PFSK-1 (cell line): ENCODE results near the gene EIF4EBP2.

Source experiments
- FOXP2 ChIP-seq: optimal IDR thresholded peaks from 2 replicates; pipeline ENCODE3; 2011; ENCODE audit warnings: borderline replicate concordance, control low read depth, inconsistent platforms; ENCODE audit not compliant: insufficient read depth; ENCODE audit errors: extremely low read length, extremely low read depth
- POLR2AphosphoS5 ChIP-seq: IDR thresholded peaks from 2 replicates; pipeline ENCODE4 v1.6.1; 2012; ENCODE audit warnings: low read depth, mild to moderate bottlenecking, control low read depth, low read length, moderate library complexity
- SIN3A ChIP-seq: IDR thresholded peaks from 2 replicates; pipeline ENCODE4 v1.6.1; 2012; ENCODE audit warnings: mild to moderate bottlenecking, low read length, moderate library complexity, borderline replicate concordance; ENCODE audit not compliant: insufficient read depth
- TAF1 ChIP-seq: IDR thresholded peaks from 2 replicates; pipeline ENCODE4 v1.6.1; 2012; ENCODE audit warnings: low read length, control low read depth, borderline replicate concordance; ENCODE audit not compliant: insufficient read depth
- TF ChIP-seq, protein P1 (sequence below), 2 experiments: IDR thresholded peaks; 2 replicates each; pipeline versions ENCODE4 v1.6.1 to v1.8.0; 2011 to 2012; ENCODE audit warnings: low read depth in 2 of 2, low read length in 2 of 2, control low read depth in 1 of 2, inconsistent platforms in 1 of 2, mild to moderate bottlenecking in 1 of 2, moderate library complexity in 1 of 2; ENCODE audit not compliant: insufficient read depth in 1 of 2

The EIF4EBP2 gene

DNA sequence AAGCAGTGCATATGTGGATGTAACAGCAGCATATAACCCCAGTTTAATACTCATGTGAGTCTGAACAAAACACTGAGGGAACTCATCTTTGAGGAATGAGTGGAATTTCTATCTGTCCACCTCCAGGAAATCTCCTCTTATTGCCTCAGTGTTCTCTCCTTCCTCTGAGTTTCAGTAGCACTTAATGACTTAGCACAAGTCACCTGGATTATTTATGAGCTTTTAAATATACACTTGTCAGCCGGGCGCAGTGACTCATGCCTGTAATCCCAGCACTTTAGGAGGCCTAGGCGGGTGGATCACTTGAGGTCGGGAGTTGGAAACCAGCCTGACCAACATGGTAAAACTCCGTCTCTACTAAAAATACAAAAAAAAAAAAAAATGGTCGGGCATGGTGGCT lies 25.8 kb upstream of the EIF4EBP2 start:
- TF ChIP-seq TAF1 (no peak), POLR2AphosphoS5 (no peak), FOXP2 (no peak), SIN3A (no peak)
- TF ChIP-seq, protein P1, sequence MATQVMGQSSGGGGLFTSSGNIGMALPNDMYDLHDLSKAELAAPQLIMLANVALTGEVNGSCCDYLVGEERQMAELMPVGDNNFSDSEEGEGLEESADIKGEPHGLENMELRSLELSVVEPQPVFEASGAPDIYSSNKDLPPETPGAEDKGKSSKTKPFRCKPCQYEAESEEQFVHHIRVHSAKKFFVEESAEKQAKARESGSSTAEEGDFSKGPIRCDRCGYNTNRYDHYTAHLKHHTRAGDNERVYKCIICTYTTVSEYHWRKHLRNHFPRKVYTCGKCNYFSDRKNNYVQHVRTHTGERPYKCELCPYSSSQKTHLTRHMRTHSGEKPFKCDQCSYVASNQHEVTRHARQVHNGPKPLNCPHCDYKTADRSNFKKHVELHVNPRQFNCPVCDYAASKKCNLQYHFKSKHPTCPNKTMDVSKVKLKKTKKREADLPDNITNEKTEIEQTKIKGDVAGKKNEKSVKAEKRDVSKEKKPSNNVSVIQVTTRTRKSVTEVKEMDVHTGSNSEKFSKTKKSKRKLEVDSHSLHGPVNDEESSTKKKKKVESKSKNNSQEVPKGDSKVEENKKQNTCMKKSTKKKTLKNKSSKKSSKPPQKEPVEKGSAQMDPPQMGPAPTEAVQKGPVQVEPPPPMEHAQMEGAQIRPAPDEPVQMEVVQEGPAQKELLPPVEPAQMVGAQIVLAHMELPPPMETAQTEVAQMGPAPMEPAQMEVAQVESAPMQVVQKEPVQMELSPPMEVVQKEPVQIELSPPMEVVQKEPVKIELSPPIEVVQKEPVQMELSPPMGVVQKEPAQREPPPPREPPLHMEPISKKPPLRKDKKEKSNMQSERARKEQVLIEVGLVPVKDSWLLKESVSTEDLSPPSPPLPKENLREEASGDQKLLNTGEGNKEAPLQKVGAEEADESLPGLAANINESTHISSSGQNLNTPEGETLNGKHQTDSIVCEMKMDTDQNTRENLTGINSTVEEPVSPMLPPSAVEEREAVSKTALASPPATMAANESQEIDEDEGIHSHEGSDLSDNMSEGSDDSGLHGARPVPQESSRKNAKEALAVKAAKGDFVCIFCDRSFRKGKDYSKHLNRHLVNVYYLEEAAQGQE (IDR thresholded peaks at IDR 0.05; ENCODE audit: insufficient read depth in 1 of 2, low read depth in 2 of 2, low read length in 2 of 2), result no peak

DNA sequence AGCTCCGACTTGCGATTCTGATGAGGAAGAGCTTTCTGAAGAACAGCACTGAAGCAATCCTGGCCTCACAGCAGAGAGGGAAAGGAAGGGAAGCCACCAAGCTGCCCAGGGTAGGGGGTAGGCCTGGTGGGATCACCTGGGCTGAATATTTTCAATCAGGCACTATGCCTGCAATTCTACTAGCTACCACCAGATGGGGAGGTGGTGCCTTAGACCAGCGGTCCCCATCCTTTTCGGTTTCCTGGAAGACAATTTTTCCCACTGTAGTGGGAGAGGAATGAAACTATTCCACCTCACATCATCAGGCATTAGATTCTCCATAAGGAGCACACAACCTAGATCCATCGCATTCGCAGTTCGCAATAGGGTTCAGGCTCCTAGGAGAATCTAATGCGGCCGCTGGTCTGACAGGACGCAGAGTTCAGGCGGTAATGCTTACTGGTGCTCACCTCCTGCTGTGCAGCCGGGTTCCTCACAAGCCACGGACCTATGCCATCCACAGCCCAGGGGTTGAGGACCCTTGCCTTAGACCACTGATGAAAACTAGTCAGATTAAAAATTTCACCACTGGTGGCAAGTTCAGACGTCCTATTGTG lies 24.3 kb upstream of the EIF4EBP2 start:
- TF ChIP-seq FOXP2 (no peak), TAF1 (no peak), POLR2AphosphoS5 (no peak)
- TF ChIP-seq, protein P1 (IDR thresholded peaks at IDR 0.05; ENCODE audit: insufficient read depth in 1 of 2, low read depth in 2 of 2, low read length in 2 of 2), result no peak

DNA sequence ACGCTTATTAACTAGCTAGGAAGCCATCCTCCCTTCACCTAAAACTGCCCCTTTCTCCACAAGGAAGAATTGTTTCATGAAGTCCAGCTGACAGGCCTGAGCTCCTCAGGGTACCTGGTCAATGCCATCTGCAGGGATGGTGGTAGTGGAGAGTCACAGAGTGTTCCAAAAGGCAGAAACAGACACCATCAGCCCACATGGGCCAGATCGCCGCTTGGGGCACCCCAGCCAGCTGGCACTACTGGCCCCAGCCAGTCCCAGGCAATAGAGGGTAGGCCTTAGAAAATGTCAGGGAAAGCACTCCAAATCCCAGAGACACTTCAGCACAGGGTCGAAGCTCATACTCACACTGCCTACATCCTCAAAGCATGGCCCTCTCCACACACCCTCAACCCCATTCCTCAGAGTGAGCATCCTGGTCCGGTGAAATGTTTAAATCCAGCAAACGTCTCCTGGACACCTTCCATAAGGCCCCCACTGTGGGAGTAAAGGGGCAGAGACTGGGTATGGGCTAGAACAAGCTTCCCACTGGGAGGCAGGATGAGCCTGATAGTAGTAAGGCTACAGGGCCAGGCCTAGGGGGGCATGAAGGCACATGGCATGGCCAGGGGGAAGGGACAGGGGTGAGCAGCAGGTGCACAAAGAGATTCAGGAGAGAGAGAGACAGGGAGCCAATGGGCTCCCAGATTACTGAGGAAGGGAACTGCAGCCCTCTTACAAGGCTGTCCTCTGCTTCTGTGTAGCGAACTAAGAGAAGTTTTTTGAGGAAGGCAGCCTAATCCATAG lies 23.4 kb upstream of the EIF4EBP2 start:
- TF ChIP-seq SIN3A (no peak), FOXP2 (no peak), POLR2AphosphoS5 (no peak), TAF1 (no peak)
- TF ChIP-seq, protein P1 (IDR thresholded peaks at IDR 0.05; ENCODE audit: insufficient read depth in 1 of 2, low read depth in 2 of 2, low read length in 2 of 2), result no peak

DNA sequence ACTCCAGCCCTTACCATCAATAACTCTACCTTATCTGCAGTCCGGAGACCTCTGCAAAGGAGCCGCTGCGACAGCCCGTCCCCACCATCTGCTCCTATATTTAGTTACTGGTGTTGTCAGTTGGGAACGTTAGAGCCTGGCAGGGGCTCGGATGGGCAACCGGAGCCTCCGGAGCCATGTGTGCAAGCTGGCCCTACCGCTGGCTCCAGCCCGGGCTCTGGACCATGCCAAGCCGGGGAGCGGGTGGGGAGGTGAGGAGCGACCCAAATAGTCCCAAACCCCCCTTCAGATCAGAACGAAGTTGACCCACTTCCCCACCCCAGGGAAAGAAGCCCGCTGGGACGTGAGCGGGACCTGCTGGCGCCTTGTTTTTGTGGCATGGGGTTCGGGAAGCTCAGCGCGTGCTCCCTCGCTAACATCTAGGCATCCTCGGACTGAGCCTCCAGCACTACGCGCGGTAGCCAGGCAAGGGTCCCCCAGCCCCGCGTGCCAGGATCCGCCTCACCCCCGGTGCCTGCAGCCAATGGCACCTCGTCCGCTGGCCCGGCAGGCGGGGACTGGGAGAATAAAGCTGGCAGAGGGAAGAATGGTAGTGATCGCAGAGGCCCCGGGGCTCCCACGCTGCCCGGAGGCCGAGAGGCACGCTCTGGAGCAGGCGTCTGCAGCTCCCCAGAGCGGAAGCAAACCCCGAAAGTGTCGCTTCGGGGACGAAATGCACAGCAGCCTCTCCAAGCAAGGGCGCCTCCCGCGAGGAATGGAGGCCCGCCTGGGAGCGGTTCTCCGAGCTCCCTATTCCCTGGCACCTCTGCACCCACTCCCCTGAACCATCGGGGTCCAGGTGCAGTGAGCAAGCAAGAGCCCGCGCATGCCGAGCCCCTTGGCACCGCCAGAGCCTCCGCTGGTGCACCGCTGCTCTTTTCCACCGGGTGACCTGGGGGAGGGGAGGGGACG lies 22.2 kb upstream of the EIF4EBP2 start:
- TF ChIP-seq, protein P1 (IDR thresholded peaks at IDR 0.05; ENCODE audit: insufficient read depth in 1 of 2, low read depth in 2 of 2, low read length in 2 of 2), result no peak
- no peak for TF ChIP-seq SIN3A
- TF ChIP-seq FOXP2, result no peak
